Endothelial cell of umbilical vein (primary cell): ENCODE results near the gene ADCY9. TPM values are rescaled to one million over a fixed set of nuclear protein-coding genes. Genes with fewer than 3 reads are reported as not detected.

ENCODE experiments used
- BruUV-seq: library from RNA; stranded (reverse); fragments of 400-500 nt; replicated peaks from 2 replicates; lab custom pipeline; 2021; lab: Mats Ljungman, UMichigan
- CTCF ChIA-PET: fragments of 300-600, 350-600 bp; sonication (Branson Sonifier 250); formaldehyde crosslinking; loops from one replicate; lab custom pipeline; 2021; ENCODE audit warnings: antibody characterized with exemption, inconsistent platforms; lab: Charles Lee
- POLR2A ChIA-PET: fragments of 300-600, 350-600 bp; sonication (Branson Sonifier 250); formaldehyde crosslinking; loops from one replicate; lab custom pipeline; 2021; ENCODE audit warnings: antibody characterized with exemption, inconsistent platforms; lab: Charles Lee
- DNase-seq: peaks from one replicate; pipeline ENCODE4 v3.0.0-alpha.2; 2011; ENCODE audit warnings: low read depth, low spot score
- FAIRE-seq: peaks from 2 replicates; lab custom pipeline; 2011; peaks lifted over from hg19 to GRCh38; lab: Jason Lieb, UNC
- H2AFZ ChIP-seq: 2 replicates; pipeline ENCODE4 v1.6.0; 2012; ENCODE audit warnings: low read depth, low read length, control low read depth, inconsistent platforms
- H3K27ac ChIP-seq: 2 replicates; pipeline ENCODE4 v1.5.1; 2011; ENCODE audit warnings: low read depth, mild to moderate bottlenecking, control low read depth, low read length, moderate library complexity; ENCODE audit not compliant: insufficient read depth
- H3K27me3 ChIP-seq, 2 experiments: 2 replicates each; pipeline versions ENCODE4 v1.6.0 to v1.6.1; 2011; ENCODE audit warnings: low read length in 2 of 2, mixed read lengths in 1 of 2; ENCODE audit not compliant: control insufficient read depth in 2 of 2, insufficient read depth in 2 of 2
- H3K36me3 ChIP-seq, 2 experiments: 2 replicates in 1 of 2; 3 replicates in 1 of 2; pipeline ENCODE4 v1.5.1; 2011; ENCODE audit warnings: low read length in 2 of 2, mild to moderate bottlenecking in 1 of 2, moderate library complexity in 1 of 2; ENCODE audit not compliant: control insufficient read depth in 2 of 2, insufficient read depth in 2 of 2; ENCODE audit errors: extremely low read depth in 1 of 2
- H3K4me1 ChIP-seq: 3 replicates; pipeline ENCODE4 v1.5.1; 2011; ENCODE audit warnings: mild to moderate bottlenecking, low read length; ENCODE audit not compliant: control insufficient read depth, insufficient read depth; ENCODE audit errors: extremely low read depth
- H3K4me2 ChIP-seq: 2 replicates; pipeline ENCODE4 v1.6.1; 2011; ENCODE audit warnings: low read length, control low read depth, mixed read lengths; ENCODE audit not compliant: insufficient read depth
- H3K4me3 ChIP-seq, 3 experiments: fragments of 200-600 bp in 1 of 3; sonication (generic), shearing (Covaris generic) in 1 of 3; replicated peaks in 1 of 3; 2 replicates each; pipeline ENCODE4 v1.5.1; 2011 to 2016; ENCODE audit warnings: control low read depth in 3 of 3, low read length in 3 of 3, mild to moderate bottlenecking in 2 of 3, inconsistent platforms in 1 of 3, low read depth in 1 of 3, moderate library complexity in 1 of 3; ENCODE audit not compliant: insufficient read depth in 1 of 3
- H3K79me2 ChIP-seq: 2 replicates; pipeline ENCODE4 v1.6.0; 2012; ENCODE audit warnings: low read length, inconsistent platforms; ENCODE audit not compliant: control insufficient read depth, insufficient read depth
- H3K9ac ChIP-seq: replicated peaks from 2 replicates; pipeline ENCODE3; 2011; ENCODE audit warnings: low read length, control low read depth; ENCODE audit not compliant: insufficient read depth; ENCODE audit errors: extremely low read depth
- H3K9me1 ChIP-seq: replicated peaks from 3 replicates; pipeline ENCODE4 v1.6.0; 2011; ENCODE audit warnings: mild to moderate bottlenecking, low read length; ENCODE audit not compliant: control insufficient read depth, insufficient read depth; ENCODE audit errors: extremely low read depth
- H3K9me3 ChIP-seq: replicated peaks from 2 replicates; pipeline ENCODE4 v1.5.1; 2012; ENCODE audit warnings: low read length, inconsistent platforms; ENCODE audit not compliant: control insufficient read depth, insufficient read depth
- H4K20me1 ChIP-seq: replicated peaks from 2 replicates; pipeline ENCODE3; 2011; ENCODE audit warnings: mild to moderate bottlenecking, low read length; ENCODE audit not compliant: control insufficient read depth, insufficient read depth; ENCODE audit errors: extremely low read depth
- CTCF ChIP-seq, 2 donors: IDR thresholded peaks; 1 replicate in 1 of 2; 2 replicates in 1 of 2; pipeline ENCODE4 v1.5.1; 2011; ENCODE audit warnings: low read length in 2 of 2, mild to moderate bottlenecking in 2 of 2, moderate library complexity in 2 of 2, control low read depth in 1 of 2, inconsistent platforms in 1 of 2, low read depth in 1 of 2; ENCODE audit not compliant: insufficient read depth in 1 of 2; ENCODE audit errors: extremely low read depth in 1 of 2
- FOS ChIP-seq: IDR thresholded peaks from 2 replicates; pipeline ENCODE4 v1.6.1; 2011; ENCODE audit warnings: mild to moderate bottlenecking, low read length, moderate library complexity, borderline replicate concordance; ENCODE audit not compliant: insufficient read depth
- GATA2 ChIP-seq: IDR thresholded peaks from 2 replicates; pipeline ENCODE4 v1.7.0; 2011; ENCODE audit warnings: low read depth, mild to moderate bottlenecking, moderate library complexity, mixed read lengths, low read length; ENCODE audit not compliant: insufficient read length, insufficient read depth
- MYC ChIP-seq: IDR thresholded peaks from one replicate; pipeline ENCODE4 v1.6.1; 2011; ENCODE audit warnings: mild to moderate bottlenecking, low read depth, low read length
- POLR2A ChIP-seq: IDR thresholded peaks from 2 replicates; pipeline ENCODE4 v1.6.1; 2012; ENCODE audit warnings: low read depth, mild to moderate bottlenecking, control low read depth, low read length
- POLR2AphosphoS5 ChIP-seq: IDR thresholded peaks from 2 replicates; pipeline ENCODE4 v1.6.1; 2012; ENCODE audit warnings: low read depth, mild to moderate bottlenecking, control low read depth, low read length, moderate library complexity; ENCODE audit not compliant: insufficient read depth
- dilution Hi-C: fragments of 300-500 bp; cut with MboI; formaldehyde crosslinking; loops from one replicate; pipeline ENCODE4 v1.15.0; 2019; ENCODE audit warnings: low sequenced_read_pairs; ENCODE audit not compliant: extremely low pct_ligation_motif_present
- intact Hi-C: fragments of 100-400 bp; cut with micrococcal nuclease; formaldehyde crosslinking; loops from one replicate; pipeline ENCODE4 v1.10.0; 2022
- polyA plus RNA-seq, 4 experiments: library from polyadenylated mRNA; depleted of rRNA in 3 of 4; stranded (reverse) in 3 of 4; unstranded in 1 of 4; fragments of >200 nt; gene quantifications; 2 replicates each; pipeline versions ENCODE4 v1.2.1 to v1.2.3, GENCODE V29; 2011 to 2012; ENCODE audit warnings: missing spikeins in 1 of 4
- total RNA-seq: library from RNA; stranded (reverse); gene quantifications from 2 replicates; pipeline ENCODE4 v1.2.3, GENCODE V29; 2021
- TF ChIP-seq, protein P1 (sequence below): IDR thresholded peaks from 2 replicates; pipeline ENCODE4 v1.6.1; 2011; ENCODE audit not compliant: insufficient read depth, insufficient read length

ADCY9 gene
- total and polyA plus RNA-seq, 2 donors (not counting 3 experiments of a cell fraction or from before 2014, with no cell fraction given): 6.8 to 14.0 TPM

- intact Hi-C loops (no loop called here), dilution Hi-C loops (no loop called here)
- no peak overlapping the region for H3K4me2 ChIP-seq
- DNase-seq (no peak), FAIRE-seq (no peak)
- H4K20me1 ChIP-seq: no peaks in the 10 kb centered on the region
- H3K36me3 ChIP-seq: no peaks in the 10 kb centered on the region
- H3K4me3 ChIP-seq: no peak overlapping the region
- no peak overlapping the region for H3K27ac ChIP-seq
- no peak overlapping the region for H3K9ac ChIP-seq
- BruUV-seq: no TSS peak
- ChIA-PET POLR2A (no interaction called here), CTCF (no interaction called here)
- no peak for TF ChIP-seq POLR2A
- TF ChIP-seq, protein P1, sequence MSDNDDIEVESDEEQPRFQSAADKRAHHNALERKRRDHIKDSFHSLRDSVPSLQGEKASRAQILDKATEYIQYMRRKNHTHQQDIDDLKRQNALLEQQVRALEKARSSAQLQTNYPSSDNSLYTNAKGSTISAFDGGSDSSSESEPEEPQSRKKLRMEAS: no peak
- TF ChIP-seq CTCF (IDR thresholded peaks at IDR 0.05; ENCODE audit: extremely low read depth in 1 of 2, insufficient read depth in 1 of 2, low read depth in 1 of 2, low read length in 2 of 2): no peak
- TF ChIP-seq POLR2AphosphoS5: no peak
- TF ChIP-seq FOS: no peak
- TF ChIP-seq GATA2: no peak
- no peak for TF ChIP-seq MYC
- H3K79me2 ChIP-seq: no peaks in the 10 kb centered on the region
- H3K27me3 ChIP-seq: no peaks in the 10 kb centered on the region
- no peaks in the 10 kb centered on the region for H3K9me3 ChIP-seq
- no peaks in the 10 kb centered on the region for H3K4me1 ChIP-seq
- H2AFZ ChIP-seq: no peak overlapping the region
- no peaks in the 10 kb centered on the region for H3K9me1 ChIP-seq
Measured at GRCh38 chr16:4070936-4071335, 45.3 kb downstream of the ADCY9 start.
